Cardiac atrium fibroblast (primary cell): ENCODE data around the gene ECHS1. TPM values are rescaled to one million over a fixed set of nuclear protein-coding genes. Genes with fewer than 3 reads are reported as not detected.

Experiments
- total RNA-seq: library from RNA; depleted of rRNA; stranded (reverse); fragments of >200 nt; gene quantifications from 2 replicates; pipeline ENCODE4 v1.2.3, GENCODE V29; 2015

The ECHS1 gene
- 103 and 134 TPM in 2 replicates for total RNA-seq

DNA sequence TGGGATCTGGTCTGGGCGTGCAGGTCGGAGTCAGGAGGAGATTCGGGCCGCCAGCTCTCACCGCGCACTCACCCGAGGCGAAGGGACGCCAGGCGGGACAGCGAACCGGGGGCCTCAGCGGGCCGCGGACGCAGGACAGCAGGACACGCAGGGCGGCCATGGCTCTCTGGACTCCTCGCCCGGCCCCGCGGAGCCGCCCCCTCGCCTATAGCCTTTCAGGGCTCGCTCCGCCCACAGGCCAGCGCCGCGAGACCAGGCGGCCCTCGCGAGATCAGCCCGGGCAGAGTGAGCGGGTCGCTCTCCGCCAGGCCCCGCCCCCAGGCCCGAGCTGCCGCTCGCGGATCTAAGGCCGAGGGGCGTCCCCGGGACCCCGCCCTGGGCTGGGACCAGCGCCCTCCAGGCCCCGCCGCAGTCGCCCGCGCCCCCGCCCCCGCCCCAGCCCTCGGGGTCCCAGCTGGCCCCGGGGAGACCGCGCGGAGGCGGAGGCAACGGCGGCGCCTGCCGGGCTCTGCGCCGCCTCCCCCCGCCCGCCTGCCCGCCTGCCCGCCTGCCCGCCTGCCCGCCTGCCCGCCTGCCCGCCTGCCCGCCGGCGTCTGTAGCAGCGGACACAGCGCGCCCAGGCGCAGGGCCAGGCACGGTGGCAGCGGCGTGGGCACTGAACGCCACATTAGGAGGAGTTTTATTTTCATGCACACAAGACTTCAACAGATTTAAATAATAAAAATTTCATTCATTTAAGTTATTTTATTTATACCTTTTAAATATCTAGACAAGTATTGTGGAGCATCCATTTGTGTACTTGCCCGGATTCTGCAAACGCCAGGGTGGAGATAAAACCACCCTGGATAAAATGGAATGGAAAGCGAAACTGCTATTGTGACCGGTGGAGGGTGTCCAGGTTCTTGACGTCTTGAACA, at the start of gene ECHS1:
Gene ECHS1 (minus strand): TSS at position 181 of the 917 bp plus-strand sequence. CDS start 21 bp downstream, at position 160.

DNA sequence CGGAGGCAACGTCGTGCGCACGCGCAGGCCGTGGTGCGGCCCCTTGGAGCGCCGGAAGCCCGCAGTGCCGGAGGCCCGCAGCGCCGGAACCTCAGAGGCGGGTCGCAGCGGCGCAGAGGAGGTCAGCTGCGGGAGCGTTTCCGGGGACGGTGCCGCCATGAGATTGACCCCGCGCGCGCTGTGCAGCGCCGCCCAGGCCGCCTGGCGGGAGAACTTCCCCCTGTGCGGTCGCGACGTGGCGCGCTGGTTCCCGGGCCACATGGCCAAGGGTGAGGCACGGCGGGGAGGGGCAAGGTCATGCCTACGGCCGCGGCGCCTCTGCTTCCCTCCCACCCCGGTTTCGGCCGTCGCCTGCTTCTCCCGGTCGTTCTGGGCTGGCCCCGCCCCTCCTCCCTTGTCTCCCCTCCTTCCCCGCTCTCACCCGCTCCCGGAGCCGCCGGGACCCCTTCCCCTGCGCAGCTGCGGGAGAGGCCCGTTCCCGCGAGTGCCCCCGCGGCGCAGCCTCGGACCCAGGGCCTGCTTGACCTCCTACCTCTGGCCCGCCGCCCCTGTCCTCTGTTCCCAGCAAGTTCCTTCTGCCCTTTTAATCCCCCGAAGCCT, 21.0 kb upstream of the ECHS1 start, which contains the start of gene MTG1:
Gene MTG1 (plus strand): TSS at position 94 of the 600 bp plus-strand sequence. CDS start 64 bp downstream, at position 158.

DNA sequence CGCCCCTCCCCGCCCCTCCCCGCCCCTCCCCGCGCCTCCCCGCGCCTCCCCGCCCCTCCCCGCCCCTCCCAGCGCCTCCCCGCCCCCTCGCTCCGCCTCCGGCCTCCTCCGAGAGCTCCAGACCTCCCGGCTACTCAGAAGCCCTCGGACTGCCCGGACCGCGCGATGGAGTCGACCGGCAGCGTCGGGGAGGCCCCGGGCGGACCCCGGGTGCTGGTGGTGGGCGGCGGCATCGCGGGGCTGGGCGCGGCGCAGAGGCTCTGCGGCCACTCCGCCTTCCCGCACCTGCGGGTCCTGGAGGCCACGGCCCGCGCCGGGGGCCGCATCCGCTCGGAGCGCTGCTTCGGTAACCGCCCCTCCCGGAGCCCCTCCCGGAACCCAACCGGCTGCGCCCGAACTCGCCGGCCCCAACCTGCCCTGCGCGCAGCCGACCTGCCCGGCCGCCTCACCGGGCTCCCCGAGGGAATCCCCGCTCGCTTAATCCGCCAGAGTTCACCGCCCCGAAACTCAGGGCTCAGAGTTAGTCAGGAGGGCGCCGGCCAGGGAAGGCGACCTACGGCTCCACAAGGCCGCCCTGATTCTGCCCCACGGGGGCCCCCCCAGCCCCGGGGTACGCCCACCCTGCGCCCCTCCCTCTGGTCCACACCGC, 6.1 kb upstream of the ECHS1 start, which contains the start of gene PAOX:
Gene PAOX (plus strand): TSS at position 111 of the 649 bp plus-strand sequence. CDS start 55 bp downstream, at position 166.

DNA sequence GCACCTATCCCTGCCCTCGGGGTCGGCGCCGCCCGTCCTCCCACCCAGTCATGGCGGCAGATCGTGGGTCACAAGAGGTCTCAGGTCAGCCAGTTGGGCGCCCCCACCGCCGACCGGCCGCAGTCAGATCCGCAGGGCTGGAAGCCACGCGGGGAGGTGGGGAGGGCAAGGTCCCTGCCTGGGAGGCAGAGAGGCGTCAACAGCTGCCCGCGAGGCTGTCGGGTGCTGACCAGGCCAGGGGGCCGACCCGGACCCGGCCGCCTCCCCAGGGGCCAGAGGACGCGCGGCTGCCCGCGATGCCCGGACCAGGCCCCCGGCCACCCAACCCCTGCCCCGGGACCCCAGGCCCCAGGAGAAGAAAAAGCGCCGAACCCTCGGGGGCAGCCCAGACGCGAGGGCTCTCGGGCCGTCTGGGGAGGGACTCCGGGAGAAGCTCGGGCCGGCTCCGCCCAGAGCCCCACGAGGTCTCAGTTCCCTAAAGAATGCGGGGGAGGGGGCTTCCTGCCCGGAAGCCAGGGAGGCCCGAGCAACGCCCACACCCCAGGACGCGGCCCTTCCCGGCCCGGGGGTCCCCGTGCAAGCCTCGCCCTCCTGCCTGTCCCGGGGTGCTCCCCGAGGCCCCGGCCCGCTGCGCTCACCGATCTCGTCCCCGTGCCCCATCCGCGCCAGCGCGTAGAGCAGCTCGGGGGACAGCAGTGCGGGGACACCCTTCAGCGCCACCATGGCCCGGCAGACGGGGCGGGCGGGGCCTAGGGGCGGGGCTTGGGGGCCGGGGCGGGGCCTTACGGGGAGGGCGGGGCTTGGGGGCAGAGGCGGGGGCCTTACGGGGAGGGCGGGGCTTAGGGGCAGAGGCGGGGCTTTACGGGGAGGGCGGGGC, 15.6 kb downstream of the ECHS1 start, which contains the start of gene FUOM:
Gene FUOM (minus strand): TSS at position 735 of the 877 bp plus-strand sequence. CDS start 12 bp downstream, at position 723.

DNA sequence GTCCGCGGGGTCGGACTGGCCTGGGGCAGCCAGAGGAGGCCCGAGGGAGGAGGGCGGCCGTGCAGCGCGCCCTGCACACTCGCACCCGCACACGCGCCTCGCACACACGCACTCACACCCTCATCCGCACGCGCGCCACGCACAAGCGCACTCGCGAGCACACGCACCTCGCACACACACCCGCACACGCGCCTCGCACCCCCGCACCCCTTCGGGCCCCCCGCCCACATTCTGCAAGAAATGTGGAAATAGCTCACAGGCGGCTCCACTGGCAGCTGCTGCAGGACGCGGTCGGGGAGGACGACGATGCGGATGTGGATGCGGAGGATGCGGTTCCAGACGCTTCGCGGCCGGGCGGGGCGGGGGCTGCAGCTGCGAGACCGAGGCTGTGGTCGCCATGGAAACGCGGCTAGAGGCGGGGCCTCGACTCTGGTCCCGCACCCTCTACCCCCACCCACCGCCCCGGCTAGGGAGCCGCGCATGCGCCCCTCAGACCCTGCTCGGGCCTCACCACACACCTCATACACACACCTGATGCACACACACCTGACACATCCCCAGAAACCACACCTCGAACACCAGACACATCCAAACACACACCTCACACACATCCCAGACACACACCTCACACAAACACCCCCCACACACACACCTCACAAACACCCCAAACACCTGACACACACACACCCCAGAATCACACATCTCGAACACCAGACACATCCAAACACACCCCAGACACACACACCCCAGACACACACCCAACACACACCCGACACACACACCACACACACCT, 36.4 kb downstream of the ECHS1 start, which contains the start of gene CALY:
Gene CALY (minus strand): TSS at position 320 of the 793 bp plus-strand sequence. CDS start 7,907 bp downstream, outside the sequence.

Other genes starting within 250 kb of the ECHS1 start
- gene KNDC1, start 213.1 kb downstream of the ECHS1 start, total RNA-seq: 0.36 and 0.49 TPM in 2 replicates
- not detected in 2 replicates for gene UTF1, start 143.1 kb downstream of the ECHS1 start, total RNA-seq
- not detected in 2 replicates for gene VENTX, start 135.5 kb downstream of the ECHS1 start, total RNA-seq
- 0.32 TPM in 1 of 2 replicates, not detected in the other for gene ADAM8, start 96.5 kb downstream of the ECHS1 start, total RNA-seq
- gene TUBGCP2, start 64.5 kb downstream of the ECHS1 start, total RNA-seq: 36.1 and 42.4 TPM in 2 replicates
- gene ZNF511, start 64.4 kb downstream of the ECHS1 start, total RNA-seq: 24.2 and 27.1 TPM in 2 replicates
- gene CALY, start 36.5 kb downstream of the ECHS1 start, total RNA-seq: not detected in 2 replicates
- not detected in 2 replicates for gene PRAP1, start 26.0 kb downstream of the ECHS1 start, total RNA-seq
- 25.5 and 32.4 TPM in 2 replicates for gene FUOM, start 15.3 kb downstream of the ECHS1 start, total RNA-seq
- gene PAOX, start 5.9 kb upstream of the ECHS1 start, total RNA-seq: 5.6 and 7.6 TPM in 2 replicates
- 24.3 and 25.6 TPM in 2 replicates for gene MTG1, start 20.8 kb upstream of the ECHS1 start, total RNA-seq
- 1.3 and 2.9 TPM in 2 replicates for gene SPRN, start 51.3 kb upstream of the ECHS1 start, total RNA-seq
- 0.54 TPM in 1 of 2 replicates, not detected in the other for gene SCART1, start 80.6 kb upstream of the ECHS1 start, total RNA-seq
- gene CYP2E1, start 154.0 kb upstream of the ECHS1 start, total RNA-seq: not detected in 2 replicates
- gene SYCE1, start 192.2 kb upstream of the ECHS1 start, total RNA-seq: not detected in 2 replicates